Kidney (tissue), 14 donors: Measurements from ENCODE around the gene METTL24. TPM values are rescaled to one million over a fixed set of nuclear protein-coding genes. Genes with fewer than 3 reads are reported as not detected.

Experiments used
- DNase-seq, 5 donors: peaks; one replicate each; pipeline ENCODE4 v3.0.0-alpha.2; 2013 to 2020
- FAIRE-seq: peaks from 2 replicates; lab custom pipeline; 2012; peaks lifted over from hg19 to GRCh38; lab: Jason Lieb, UNC
- H3K27ac ChIP-seq, 2 donors: one replicate each; pipeline ENCODE4 v1.7.0; 2013; ENCODE audit warnings: low read depth in 2 of 2, low read length in 2 of 2, inconsistent platforms in 1 of 2
- H3K27me3 ChIP-seq: one replicate; pipeline ENCODE4 v1.7.1; 2013; ENCODE audit warnings: low read length, inconsistent platforms; ENCODE audit not compliant: control insufficient read depth, insufficient read depth
- H3K36me3 ChIP-seq, 3 donors: one replicate each; pipeline versions ENCODE4 v1.7.0 to v1.7.1; 2013; ENCODE audit warnings: low read length in 3 of 3, control low read depth in 1 of 3, inconsistent platforms in 1 of 3; ENCODE audit not compliant: insufficient read depth in 3 of 3, control insufficient read depth in 2 of 3
- H3K4me1 ChIP-seq, 3 donors: one replicate each; pipeline versions ENCODE4 v1.7.0 to v1.7.1; 2013; ENCODE audit warnings: low read length in 3 of 3, inconsistent platforms in 1 of 3, low read depth in 1 of 3; ENCODE audit not compliant: control insufficient read depth in 2 of 3, insufficient read depth in 2 of 3
- H3K4me3 ChIP-seq, 3 donors: one replicate each; pipeline versions ENCODE4 v1.7.0 to v1.8.1; 2013; ENCODE audit warnings: low read length in 3 of 3, control low read depth in 1 of 3, inconsistent platforms in 1 of 3
- H3K9ac ChIP-seq, 3 donors: one replicate each; pipeline versions ENCODE4 v1.7.0 to v1.7.1; 2013; ENCODE audit warnings: low read length in 3 of 3, control low read depth in 1 of 3, inconsistent platforms in 1 of 3
- H3K9me3 ChIP-seq, 3 donors: one replicate each; pipeline versions ENCODE4 v1.7.0 to v1.7.1; 2013; ENCODE audit warnings: low read length in 3 of 3, control low read depth in 1 of 3, inconsistent platforms in 1 of 3; ENCODE audit not compliant: control insufficient read depth in 2 of 3, insufficient read depth in 1 of 3
- intact Hi-C: fragments of 100-400 bp; cut with DNase I; formaldehyde crosslinking; loops from one replicate; pipeline ENCODE4 v1.11.1; 2022
- polyA plus RNA-seq: library from polyadenylated mRNA; stranded (reverse); fragments of 350-450 nt; fragmentation: Illumina TruSeq; extraction: RNeasy Lipid Tissue Mini Kit (QIAGEN cat#74804); gene quantifications from one replicate; pipeline ENCODE4 v1.2.3, GENCODE V29; 2014; ENCODE audit warnings: low read depth, low replicate concordance; ENCODE audit not compliant: insufficient read depth
- total RNA-seq: library from RNA; stranded (reverse); fragmentation: NEBNext Ultra II Directional; extraction: Animal tissue kit (Norgen Biotek cat#: 25700); gene quantifications from one replicate; pipeline ENCODE4 v1.2.1, GENCODE V29; 2021
- TF ChIP-seq, protein P1 (sequence below): IDR thresholded peaks from 3 replicates; pipeline ENCODE4 v1.5.1; 2012; ENCODE audit warnings: mild to moderate bottlenecking, moderate library complexity, borderline replicate concordance; ENCODE audit not compliant: insufficient read depth; ENCODE audit errors: extremely low read depth
- donor health status: control.
- donor health status: control.
- donor health status: control.
- donor health status: control.
- donor health status: control.
- donor health status: DM: yes; HTN: yes; CAD: no.
- donor health status: Normal renal cell carcinoma (clear cell type).

METTL24 gene
- total and polyA plus RNA-seq, 2 donors from 2014 or later = 1.4 to 3.5 TPM

DNA sequence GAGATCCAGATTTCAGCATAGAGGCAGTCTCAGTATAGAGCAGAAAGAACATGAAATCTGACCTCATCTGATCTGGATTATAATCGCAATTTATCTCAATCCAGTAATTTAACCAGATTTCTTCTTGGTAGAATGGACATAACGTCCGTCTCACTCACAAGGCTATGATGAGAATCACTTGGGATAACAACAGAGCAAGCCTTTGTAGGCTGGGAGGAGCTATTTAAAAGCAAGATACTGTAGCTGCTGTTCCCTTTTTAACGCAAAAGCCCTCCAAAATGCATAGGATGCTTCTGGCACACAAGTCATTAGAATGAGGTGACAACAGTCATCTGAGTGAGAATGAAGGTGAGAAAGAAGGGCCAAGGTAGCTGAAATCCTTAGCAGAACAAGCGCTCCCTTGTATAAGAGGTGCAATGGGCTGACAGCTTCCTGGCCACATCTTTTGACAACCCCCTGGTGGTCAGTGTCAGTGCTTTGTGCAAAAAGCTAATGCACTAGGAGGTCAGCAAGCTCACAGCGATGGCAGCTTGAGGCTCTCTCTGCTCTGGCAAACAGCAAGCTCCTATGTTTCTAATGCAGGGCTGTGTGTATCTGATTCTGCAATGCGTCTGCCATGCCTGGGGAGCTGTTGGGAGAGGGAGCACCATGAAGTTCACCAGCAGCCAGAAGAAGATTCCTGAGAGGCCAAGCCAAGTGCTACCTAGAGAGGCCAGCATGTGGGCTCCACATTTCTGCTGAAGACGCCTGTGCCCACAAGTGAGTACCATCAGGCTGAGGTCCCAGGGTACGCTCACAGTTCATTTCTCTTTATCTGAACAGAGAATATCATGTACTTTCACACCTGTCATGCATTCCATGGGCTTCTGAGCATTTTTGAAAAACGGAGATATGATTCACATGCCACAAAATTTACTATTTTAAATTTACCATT, 16.2 kb downstream of the METTL24 start:
- no peaks in the 10 kb centered on the region for H3K27me3 ChIP-seq
- no peaks in the 10 kb centered on the region for H3K4me1 ChIP-seq
- no peak overlapping the region for H3K9ac ChIP-seq
- no peak overlapping the region for H3K4me3 ChIP-seq
- intact Hi-C loops = no loop called here
- no peaks in the 10 kb centered on the region for H3K9me3 ChIP-seq
- no peak for FAIRE-seq
- no peak overlapping the region for H3K27ac ChIP-seq
- DNase-seq = peak in 2 of 5 donors; percentile 51 to 73
- TF ChIP-seq, protein P1, sequence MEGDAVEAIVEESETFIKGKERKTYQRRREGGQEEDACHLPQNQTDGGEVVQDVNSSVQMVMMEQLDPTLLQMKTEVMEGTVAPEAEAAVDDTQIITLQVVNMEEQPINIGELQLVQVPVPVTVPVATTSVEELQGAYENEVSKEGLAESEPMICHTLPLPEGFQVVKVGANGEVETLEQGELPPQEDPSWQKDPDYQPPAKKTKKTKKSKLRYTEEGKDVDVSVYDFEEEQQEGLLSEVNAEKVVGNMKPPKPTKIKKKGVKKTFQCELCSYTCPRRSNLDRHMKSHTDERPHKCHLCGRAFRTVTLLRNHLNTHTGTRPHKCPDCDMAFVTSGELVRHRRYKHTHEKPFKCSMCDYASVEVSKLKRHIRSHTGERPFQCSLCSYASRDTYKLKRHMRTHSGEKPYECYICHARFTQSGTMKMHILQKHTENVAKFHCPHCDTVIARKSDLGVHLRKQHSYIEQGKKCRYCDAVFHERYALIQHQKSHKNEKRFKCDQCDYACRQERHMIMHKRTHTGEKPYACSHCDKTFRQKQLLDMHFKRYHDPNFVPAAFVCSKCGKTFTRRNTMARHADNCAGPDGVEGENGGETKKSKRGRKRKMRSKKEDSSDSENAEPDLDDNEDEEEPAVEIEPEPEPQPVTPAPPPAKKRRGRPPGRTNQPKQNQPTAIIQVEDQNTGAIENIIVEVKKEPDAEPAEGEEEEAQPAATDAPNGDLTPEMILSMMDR = peak; percentile 14
- H3K36me3 ChIP-seq = no peaks in the 10 kb centered on the region

DNA sequence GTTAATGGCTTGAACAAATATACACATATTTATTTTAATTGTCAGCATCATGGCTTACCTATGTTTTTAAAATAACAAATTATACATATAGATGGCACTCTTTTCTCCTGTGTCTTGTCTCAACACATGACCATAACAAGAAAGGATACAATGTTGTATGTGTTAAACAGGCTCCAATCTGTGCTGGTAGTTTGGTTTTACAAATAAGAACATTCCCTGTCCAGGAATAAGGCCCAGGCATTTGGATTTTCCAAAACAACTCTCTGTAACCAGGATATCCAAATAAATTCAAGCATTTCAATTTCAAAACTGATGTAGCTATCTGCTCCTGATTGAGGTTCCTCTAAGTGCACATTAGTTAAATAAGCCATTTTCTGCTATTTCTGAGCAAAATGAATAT, 17.1 kb downstream of the METTL24 start:
- FAIRE-seq = no peak
- H3K4me3 ChIP-seq = no peak overlapping the region
- DNase-seq = no peak
- no peaks in the 10 kb centered on the region for H3K27me3 ChIP-seq
- intact Hi-C loops = no loop called here
- no peaks in the 10 kb centered on the region for H3K36me3 ChIP-seq
- H3K9ac ChIP-seq = no peak overlapping the region
- H3K9me3 ChIP-seq = no peaks in the 10 kb centered on the region
- no peaks in the 10 kb centered on the region for H3K4me1 ChIP-seq
- TF ChIP-seq, protein P1 = no peak
- H3K27ac ChIP-seq = no peak overlapping the region

DNA sequence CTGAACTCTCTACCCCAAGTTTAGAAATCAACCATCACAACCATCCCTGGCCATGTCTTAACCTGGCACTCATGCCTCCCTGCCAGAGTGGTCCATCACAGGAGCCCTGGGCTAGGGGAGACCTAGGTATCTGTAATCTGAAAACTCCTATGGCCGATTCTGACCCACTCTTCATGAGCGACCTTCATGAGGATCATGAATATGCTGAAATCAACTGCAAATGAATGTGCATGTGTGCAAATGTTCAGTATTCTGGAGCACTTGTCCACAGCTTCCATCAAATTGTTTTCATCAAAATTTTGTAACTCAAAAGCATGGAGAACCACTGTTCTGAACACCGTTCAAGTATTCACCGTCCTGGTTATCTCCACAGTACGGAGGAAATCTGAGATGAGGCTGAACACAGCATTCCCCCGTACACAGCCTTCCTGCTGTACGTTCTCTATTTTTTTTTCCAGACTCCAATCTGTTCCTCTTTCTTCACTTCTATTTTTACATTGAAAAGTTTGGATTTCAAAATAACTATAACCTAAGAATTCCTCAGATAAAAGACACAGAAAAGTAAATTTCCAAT, 17.7 kb downstream of the METTL24 start:
- no peak for FAIRE-seq
- Histone ChIP-seq H3K4me3 (no peak overlapping the region), H3K9ac (no peak overlapping the region)

More for the DNA sequence above, 17.7 kb downstream of the METTL24 start:
- Histone ChIP-seq H3K27ac (no peak overlapping the region), H3K36me3 (no peaks in the 10 kb centered on the region), H3K27me3 (no peaks in the 10 kb centered on the region), H3K9me3 (no peaks in the 10 kb centered on the region), H3K4me1 (no peaks in the 10 kb centered on the region)
- intact Hi-C loops = no loop called here
- TF ChIP-seq, protein P1 = no peak
- DNase-seq = peak in 1 of 5 donors; percentile 45
